GM19372 (cell line): ENCODE results near the gene ADAMTS17.

Source experiments
- ATAC-seq: cut with Tn5 transposase; IDR thresholded peaks from one replicate; pipeline ENCODE4 v1.9.1; 2021; ENCODE audit warnings: mild to moderate bottlenecking, low read depth, moderate library complexity; ENCODE audit not compliant: unreplicated experiment

The ADAMTS17 gene

DNA sequence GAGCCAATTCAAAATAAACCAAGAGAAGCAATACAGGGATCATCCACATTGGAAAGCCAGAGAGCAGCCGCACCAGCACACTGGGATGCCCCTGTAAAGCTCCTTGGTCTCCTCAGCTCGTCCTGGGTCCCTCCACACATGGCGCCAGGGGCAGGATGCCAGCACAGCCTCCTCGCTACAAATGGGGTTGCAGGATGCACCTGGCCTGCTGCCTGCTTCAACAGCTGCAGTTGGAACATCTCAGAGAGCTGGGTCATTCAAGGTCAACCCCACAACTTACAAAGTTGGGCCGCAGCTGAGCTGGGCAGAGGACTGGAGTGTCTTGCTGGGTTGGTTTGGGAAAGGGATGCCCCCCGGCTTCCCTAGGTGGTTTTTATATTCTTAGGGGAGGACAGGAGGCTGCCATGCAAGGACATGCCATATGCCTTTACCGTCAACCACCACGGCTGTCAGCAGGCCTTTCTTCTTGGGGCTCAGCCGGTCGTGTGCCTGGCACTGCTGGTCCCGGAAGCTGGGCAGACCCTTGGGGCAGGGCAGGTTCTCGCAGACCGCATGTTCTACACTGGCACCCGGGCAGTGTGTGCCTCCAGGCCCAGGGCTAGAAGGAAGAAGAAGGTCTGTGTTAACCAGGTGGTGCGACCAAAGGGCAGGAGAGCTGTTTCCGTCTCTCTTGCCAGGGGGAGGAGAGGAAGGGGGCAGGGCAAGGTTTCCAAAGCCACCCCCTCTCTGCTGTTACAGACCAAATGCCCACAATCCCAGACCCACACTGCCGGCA lies 225.2 kb downstream of the ADAMTS17 start:
- ATAC-seq: no peak

DNA sequence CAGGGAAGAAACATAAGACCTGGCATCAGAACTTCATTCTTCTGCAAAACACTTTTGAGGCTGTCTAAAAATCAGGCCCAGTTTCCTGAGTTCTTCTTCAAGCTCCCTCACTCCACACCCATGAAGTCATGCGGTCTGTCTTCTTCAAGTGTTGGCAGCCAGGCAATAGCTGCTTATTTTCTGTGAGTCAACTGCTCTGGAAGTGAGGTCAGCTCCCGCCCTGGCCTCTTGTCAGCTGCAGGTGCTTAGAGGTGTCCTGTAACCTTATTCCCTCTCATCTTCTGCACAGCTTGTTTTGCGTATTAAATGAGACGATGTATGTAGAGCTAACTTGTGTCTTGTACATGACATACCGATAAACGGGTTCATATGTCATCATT lies 226.1 kb downstream of the ADAMTS17 start:
- ATAC-seq: no peak

DNA sequence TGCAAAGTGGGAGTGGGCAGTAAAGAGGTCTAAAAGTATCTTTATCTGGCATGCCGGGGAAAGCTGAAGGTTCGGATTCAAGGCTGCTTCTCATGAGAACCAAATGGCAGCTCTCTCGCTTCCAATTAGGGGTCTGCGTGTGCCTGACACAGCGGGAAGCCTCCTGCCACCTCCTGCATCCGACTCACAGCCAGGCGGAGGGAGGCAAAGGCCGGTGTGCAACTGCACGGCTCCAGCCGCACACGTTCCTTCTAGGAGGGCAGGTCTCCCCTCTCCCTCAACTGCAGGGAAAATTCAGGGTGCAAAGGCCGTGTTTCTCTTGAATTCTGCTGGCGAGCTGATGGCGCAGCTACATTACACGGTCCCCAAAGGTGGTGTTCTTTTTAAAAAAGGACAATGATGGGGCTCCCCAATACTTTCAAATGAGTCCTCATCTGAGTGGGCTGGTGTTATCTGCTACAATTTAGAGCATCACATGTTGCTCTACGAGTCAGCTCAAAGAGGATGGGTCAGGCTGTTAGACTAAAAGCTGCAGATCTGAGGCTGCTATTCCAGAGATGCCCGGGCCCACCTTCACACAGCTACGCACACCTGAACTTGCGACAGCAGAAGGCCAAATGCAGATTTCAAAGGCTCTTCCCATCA lies 226.6 kb downstream of the ADAMTS17 start:
- ATAC-seq: no peak

DNA sequence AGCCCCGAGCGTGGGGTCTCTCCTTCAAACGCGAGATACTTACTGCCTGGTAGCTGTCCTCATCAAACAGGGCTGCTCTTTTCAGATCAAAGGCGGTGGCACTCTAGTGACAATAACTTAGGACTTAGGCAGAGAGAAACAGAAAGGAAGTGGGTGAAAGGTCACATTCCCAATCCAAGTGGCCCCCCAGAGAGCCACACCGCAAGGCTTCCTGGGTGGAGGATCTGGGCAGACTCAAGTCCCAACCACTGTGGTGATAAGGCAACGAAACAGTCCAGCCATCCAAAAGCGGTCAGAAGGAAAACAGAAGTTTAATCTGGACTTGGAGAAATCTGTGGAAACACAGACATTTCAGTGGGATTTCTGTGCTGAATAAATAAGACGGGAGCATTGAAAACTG lies 227.2 kb downstream of the ADAMTS17 start:
- no peak for ATAC-seq

DNA sequence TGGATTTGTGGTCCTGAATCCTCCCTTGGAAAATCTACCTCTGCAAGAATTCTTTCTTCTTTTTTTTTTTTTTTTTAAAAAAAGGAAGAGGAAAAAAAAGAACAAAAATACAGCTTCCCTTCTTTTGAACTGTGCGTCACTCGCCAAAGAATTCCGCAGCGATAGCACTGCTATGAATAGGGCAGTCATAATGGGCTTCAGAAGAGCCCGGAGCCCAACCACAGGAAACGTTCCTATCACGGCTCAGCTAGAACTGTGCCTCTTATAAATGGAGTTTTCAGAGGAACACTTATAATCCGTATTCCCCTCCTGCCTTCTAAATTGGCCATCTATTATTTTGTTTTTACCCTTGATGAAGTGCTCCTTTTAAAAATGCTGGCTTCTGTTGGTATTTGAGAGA lies 227.7 kb downstream of the ADAMTS17 start:
- no peak for ATAC-seq

DNA sequence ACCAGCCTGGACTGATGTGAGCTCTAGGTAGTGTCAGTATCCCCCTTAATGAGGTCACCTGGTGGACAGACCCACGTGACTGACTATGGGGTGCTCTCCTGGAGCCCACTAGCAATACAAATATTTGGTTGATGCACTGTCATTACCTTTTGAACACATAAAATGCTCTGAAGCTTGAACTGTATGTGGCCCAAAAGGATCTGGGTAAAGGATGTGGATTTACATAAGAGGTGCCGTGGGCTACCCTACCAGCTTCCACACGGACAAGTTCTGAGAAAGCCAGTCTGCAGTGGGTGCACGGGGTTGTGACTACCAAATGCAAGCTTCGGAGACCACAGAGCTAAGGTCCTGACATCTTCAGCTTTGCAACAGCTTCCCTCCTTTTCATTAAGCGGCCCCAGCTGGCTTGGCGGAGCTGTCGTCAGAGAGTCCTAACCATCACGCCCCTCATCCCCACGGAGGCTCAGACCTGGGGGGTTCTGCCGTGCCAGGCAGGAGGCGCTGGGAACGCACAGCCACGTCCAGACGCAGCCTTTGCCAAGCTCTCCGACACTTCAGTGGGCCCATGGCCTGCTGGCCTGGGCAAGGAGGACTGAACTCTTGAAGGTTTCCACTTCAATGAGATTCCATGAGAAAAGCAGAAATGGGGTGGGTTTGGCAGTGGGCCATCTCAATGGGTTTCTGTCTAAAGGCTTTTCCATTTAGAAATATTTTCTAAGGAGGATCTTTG lies 228.3 kb downstream of the ADAMTS17 start:
- ATAC-seq: no peak

DNA sequence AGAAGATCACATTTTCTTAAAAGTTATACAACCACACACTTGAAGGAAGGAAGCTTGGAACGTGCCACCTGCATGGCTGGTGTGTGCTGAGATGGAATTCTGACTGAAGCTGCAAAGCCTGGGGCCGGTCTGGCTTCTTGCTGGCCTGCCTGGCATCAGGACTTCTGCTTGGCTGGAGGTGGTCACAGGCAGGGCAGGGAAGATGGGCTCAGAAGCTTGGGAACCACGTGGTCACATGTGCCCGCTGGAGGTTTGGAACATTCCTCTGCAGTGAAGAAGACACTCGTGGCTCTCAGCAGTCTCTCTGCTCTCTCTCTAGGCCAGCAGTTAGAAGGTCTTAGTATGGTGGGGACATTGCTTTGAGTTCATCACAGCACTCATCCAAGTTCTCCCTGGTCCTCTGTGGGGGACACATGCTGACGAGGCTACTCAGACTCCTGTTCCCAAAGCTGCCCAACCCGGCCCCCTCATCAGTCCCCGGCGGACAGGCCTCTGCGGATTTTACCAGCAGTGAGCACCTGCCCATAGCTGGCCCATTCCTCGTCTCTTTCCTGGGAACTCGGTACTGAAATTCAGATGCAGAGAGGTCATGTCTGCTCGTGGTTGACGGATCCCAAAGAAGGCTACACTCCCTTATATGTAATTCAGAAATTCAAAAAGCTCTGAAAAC lies 229.0 kb downstream of the ADAMTS17 start:
- ATAC-seq: no peak

DNA sequence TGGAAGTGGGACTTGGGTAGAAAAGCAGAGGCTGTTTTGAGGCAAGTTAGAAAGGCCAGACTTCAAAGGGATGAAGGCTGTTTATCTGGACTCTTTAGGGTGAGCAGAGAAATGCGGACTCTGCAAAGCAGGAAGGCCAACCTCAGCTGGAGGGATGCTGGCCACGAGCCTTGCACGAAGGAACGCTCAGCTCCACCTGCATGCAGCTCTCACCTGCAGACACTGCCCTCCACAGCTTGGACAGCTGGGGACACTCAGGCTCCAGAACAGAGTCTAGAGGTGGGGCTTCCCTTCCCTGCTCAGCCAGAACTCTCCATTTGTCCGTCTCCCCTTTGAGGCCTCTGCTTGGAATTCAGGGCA lies 229.7 kb downstream of the ADAMTS17 start:
- no peak for ATAC-seq

DNA sequence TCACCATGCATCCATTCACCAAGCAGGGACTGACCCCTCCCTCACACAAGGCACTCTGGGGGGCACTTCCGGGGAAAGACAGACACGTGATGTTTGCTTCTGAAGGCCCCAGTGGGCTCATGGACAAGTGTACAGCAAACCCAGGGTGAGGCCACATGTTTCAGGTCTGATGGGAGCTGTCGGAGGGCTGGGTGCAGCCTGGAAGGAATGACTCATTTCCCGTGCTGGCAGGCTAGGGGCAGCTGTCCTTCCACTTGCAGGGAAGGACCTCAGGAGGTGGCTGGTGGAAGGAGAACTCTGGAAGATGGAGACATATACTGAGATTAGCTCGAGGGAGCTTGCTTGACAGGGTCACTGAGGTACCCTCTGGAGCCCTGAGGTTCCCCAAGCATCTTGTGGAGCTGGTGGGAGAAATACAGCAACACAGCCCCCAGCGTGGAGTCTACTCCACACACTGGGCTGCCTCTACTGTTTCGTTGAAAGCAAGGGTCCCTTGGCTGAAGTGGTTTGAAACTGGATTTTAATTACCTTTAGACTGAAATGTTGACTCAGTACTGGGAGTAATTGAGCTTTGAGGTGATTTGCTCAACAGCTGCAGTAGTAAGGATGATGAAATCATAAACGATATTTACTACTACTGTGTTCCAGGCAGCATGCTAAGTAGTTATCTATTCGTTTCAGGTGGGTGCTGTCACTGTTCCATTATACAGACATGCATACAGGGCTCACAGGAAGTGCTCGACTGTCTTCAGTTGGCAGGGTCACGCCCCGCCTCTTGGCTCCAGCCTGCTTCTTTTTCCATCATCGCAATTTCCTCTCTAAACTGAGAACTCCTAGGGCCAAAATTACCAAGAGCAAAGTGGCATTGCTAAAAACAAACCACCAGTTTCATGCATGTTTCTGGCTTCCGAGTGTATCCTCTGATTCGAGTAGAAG lies 230.4 kb downstream of the ADAMTS17 start:
- ATAC-seq: no peak

DNA sequence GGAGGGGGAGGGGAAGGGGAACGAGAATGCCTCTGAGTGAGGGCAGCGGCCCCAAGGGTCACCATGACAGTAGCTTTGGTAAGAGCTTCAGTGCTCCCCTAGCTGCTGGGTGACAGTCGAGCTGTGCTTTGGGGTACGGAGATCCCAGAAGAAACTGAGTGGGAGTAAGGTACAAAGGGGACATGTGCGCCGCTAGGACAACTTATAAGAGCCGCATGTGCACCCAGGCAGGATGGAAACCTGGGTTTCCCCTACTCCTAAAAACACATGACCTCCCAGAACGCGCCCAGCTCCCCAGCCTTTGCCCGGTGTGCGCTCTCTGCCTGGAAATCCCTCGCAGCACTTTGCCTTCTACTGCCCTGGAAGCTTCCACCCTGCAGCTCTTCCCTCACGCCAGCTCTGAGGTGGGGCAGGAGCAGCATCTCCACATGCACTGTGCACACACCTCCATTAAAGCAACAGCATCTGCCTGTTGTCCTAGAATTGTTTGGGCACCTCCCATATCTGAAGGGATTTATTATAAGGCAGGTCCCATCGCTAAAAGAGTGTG lies 232.2 kb downstream of the ADAMTS17 start:
- no peak for ATAC-seq

DNA sequence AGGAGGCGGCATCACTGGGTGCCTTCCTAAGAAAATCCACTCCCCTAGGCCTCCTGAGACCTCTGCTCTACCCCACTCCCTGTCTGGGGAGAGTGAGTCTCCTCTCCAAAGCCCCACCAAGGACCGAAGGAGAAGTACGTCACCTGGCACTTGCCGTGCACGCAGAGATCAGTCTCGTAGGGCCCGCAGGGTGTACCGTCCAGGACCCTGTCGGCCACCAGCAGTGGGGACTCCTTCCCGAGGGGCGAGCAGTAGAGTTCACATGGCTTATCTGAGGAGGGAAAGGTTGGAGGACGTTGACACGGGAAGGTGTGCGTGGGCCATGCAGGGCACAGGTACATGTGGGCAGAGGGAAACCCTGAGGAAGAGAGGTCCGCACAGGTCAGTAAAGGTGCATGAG lies 232.9 kb downstream of the ADAMTS17 start:
- no peak for ATAC-seq

DNA sequence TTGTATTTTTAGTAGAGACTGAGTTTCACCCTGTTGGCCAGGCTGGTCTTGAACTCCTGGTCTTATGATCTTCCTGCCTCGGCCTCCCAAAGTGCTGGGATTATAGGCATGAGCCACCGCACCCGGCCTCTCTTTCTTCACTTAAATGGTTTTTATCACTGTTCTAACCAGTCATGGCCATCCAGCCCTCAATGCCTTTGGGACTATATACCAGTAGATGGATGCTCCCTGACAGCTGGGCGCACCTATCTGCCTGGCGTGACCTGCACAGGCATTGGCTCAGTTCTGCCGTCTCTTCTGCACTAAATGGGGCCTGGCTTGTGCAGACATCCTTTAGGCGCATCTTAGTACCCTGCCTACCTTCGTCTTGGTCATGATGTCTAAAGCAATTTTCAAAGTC lies 233.4 kb downstream of the ADAMTS17 start:
- no peak for ATAC-seq

DNA sequence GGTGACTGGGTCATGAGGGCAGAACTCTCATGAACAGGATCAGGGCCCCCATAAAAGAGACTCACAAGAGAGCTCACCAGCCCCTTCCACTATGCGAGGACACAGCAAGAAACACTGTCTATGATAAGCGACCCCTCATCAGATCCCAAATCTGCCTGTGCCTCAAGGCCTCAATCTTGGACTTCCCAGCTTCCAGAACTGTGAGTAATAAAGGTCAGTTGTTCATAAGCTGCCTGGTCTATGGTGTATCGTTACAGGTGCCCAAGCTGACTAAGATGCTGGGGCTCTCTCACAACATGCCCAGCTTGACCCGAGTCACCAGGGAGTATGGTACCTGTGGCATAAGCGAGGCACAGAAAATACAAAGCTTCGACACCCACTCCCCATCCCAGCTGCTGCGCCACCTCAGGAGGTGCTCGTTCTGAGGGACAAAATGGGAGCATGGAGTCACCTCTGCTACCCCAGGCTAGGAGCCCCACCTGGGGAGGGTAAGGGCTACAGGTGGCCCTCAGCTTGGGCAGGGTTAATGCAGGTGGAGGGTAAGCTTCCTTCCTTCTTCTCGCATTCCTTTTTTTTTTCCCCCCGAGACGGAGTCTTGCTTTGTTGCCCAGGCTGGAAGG lies 234.1 kb downstream of the ADAMTS17 start:
- no peak for ATAC-seq

DNA sequence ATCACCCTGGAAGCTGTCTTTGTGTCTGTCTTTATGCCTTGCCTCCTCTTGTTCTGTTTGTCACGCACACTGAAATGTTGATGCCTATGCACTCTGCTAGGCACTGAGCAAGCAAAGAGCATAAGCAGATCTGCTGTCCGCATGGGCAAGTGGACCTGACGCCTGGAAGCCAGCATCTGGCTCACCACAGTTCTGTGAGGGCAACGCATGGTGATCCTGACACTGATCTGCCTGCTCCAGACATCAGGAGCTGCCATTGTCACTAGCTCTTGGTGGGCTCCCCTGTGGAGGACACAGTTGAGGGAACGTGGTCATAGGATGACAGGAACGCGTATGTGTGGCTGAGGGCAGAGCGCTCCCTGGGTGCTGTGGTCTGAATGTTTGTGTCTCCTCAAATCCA lies 234.6 kb downstream of the ADAMTS17 start:
- ATAC-seq: no peak

DNA sequence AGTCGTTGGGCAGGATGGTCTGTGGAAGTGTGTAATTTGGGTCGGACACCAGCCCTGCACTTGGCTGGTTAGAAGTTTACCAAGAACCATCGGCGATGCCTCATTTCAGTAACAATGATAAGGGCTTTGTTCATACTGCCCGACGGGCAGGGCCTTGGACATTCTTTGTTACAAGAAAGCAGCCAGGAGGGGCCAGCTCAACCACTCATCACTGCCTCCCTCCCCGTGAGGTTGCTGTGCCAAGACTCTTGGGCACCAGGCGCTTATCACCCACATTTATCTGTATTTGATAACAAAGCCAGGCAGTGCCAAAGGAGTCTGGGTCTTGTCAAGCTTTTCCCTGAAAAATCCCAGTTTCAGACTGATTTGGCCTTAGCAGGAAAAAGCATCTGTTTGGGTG lies 235.0 kb downstream of the ADAMTS17 start:
- no peak for ATAC-seq

DNA sequence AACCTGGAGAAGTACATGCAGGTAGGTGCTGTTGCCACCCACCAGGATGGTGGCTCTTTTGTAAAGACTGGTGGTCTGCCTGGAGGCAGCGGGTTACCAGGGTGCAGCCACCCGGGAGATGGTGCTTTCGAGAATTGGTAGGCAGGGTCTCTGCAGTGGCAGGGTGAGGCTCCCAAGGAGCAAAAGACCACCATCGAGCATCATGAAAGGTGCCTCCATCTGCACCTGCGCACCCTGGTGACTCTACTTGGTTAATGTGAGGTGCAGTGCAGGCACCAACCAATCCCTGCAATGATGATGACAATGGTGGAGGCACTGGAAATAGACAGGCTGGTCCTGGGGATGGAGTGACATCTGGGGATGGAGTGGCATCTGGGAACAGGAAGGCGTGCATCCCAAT lies 236.7 kb downstream of the ADAMTS17 start:
- ATAC-seq: no peak

DNA sequence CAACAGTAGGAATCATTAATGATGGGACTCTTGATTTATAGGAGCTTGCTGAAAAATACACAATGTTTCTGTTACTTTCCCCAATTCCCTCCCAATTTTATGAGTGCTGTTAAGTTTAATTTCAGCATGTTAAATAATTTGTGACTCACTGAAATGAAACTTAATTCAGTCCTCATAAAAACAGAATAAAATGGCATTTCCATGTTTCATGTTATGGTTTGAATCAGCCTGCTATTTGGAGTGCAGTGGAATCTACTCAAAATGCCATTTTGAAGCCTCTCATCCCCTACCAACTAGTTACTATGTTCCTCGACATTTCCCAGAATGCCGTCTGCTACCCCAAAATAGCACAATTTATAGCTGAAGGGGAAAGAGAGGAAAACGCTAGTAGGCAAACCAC lies 237.5 kb downstream of the ADAMTS17 start:
- no peak for ATAC-seq

DNA sequence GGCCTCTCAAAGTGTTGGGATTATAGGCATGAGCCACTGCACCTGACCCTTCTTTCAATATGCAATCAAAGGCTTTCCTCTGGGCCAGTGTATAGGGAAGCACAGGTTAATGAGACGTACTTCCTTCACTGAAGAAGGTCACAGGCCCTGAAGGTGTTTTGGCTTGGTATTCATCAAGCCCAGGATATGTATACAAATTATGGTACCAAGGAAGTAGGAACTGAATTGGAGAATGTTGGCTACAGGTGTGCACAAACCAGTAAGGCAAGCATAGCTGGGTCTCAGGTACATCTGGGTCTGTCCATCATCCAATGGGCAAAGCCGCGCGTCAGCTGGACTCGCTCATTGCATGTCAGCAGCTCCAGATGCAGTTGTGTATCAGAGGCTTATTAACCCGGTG lies 237.9 kb downstream of the ADAMTS17 start:
- no peak for ATAC-seq

DNA sequence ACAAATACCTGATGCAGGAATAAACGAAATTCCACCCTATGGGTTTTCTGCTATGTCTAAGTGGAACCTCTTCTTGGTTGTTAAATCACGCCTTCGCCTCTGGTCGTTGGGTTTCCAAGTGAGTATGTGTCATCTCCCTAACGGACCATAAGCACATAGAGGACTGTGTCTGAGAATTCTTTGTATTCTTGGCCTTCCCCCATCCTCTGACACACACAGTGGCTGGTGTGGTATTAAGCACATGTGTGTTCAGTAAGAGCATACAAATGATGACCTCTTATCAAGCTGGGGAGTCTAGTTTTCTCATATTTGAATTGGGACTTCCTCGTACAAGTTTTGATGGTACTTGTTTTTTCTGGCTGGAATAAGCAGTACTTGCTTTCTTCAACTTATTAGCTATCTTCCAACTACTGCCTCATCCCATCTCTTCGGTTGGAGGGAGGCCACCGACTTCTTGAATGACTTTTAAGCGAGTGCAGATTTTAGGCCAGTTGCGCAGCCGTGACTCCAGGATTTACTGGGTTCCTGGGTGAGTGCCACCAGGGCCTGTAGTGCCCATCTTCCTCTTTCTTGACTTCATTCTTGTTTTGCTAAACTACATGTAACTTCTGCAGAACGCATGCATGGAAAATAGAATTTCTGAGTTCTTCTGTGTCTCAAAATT lies 240.2 kb downstream of the ADAMTS17 start:
- no peak for ATAC-seq
